Measurements from ENCODE around the gene ANKRD44.

ANKRD44 gene

DNA sequence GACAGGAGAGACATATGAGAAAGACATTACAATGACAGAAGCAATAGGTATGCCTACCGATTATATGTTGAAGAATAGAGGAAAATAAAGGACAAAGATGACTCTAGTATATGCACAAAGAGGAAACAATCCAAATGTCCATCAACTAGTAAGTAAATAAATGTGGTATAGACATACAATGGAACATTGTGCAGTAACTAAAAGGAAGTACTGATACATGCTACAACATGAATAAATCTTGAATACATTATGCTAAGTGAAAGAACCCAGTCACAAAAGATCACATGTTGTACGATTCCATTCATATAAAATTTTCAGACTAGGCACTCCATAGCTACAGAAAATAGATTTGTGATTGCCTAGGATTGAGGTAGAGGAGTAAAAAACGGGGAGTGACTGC is 355.5 kb downstream of the ANKRD44 start:
- no peak for DNase-seq (ENCODE audit: low read depth)
- no peak overlapping the region for H3K4me3 ChIP-seq (ENCODE audit: low read length)
- TF ChIP-seq, protein P1, sequence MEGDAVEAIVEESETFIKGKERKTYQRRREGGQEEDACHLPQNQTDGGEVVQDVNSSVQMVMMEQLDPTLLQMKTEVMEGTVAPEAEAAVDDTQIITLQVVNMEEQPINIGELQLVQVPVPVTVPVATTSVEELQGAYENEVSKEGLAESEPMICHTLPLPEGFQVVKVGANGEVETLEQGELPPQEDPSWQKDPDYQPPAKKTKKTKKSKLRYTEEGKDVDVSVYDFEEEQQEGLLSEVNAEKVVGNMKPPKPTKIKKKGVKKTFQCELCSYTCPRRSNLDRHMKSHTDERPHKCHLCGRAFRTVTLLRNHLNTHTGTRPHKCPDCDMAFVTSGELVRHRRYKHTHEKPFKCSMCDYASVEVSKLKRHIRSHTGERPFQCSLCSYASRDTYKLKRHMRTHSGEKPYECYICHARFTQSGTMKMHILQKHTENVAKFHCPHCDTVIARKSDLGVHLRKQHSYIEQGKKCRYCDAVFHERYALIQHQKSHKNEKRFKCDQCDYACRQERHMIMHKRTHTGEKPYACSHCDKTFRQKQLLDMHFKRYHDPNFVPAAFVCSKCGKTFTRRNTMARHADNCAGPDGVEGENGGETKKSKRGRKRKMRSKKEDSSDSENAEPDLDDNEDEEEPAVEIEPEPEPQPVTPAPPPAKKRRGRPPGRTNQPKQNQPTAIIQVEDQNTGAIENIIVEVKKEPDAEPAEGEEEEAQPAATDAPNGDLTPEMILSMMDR (conservative IDR thresholded peaks at IDR 0.05; ENCODE audit: low read depth, low read length): no peak

DNA sequence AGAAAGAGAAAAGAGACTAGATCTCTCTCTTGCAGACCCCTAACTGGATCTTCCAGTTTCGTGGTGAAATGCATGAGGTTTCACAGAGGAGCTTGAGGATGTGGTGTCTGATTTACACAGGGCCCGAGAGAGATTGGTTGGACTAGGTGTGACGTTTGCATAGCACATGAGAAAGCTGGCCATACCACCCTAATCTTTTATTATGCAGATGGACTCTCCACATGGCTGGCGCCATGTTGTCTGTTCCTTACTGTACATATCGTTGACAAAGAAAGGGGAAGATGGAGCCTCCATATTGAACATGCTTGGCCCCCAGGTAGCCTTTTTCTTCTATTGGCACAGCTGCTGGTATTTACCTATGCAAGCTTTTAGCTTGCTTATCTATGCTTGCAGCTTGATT is 356.6 kb downstream of the ANKRD44 start:
- TF ChIP-seq, protein P1 (conservative IDR thresholded peaks at IDR 0.05; ENCODE audit: low read depth, low read length): no peak
- no peak overlapping the region for H3K4me3 ChIP-seq (ENCODE audit: low read length)
- DNase-seq (ENCODE audit: low read depth): no peak

DNA sequence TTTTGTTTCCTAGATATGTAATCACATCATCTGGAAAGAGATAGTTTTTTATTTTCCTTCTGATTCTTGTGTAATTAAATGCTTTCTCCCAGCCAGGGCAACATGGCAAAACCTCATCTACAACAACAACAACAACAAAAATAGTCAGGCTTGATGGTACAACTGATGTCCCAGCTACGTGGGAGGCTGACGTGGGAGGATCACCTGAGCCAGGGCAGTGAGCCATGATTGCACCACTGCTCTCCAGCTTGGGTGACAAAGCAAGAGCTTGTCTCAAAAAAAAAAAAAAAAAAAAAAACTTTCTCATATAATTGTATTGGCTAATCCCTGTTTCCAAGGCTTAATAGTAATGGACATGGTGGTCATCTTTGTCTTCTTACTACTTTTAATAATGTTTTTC is 357.6 kb downstream of the ANKRD44 start:
- H3K4me3 ChIP-seq (ENCODE audit: low read length): no peak overlapping the region
- DNase-seq (ENCODE audit: low read depth): no peak
- TF ChIP-seq, protein P1 (conservative IDR thresholded peaks at IDR 0.05; ENCODE audit: low read depth, low read length): no peak

DNA sequence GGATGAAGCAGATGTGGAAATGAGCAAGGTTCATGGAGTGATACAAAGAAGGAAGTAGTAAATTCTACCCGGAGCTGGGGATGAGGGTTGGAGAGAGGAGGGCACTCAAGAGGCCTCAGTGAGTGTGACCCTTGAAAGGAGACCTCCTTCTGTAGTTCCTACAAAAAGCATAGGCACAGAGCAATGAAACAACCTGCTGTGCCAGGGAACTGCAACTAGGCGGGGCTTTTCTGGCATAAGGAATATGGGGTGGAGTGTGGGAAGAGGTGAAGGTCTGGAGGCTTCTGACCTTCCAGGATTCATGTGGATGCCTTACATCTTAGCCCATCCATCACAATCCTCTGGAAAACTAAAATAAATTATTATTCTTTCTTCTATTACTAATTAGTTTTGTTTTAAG is 358.6 kb downstream of the ANKRD44 start:
- DNase-seq (ENCODE audit: low read depth): no peak
- H3K4me3 ChIP-seq (ENCODE audit: low read length): no peak overlapping the region
- TF ChIP-seq, protein P1 (conservative IDR thresholded peaks at IDR 0.05; ENCODE audit: low read depth, low read length): no peak

DNA sequence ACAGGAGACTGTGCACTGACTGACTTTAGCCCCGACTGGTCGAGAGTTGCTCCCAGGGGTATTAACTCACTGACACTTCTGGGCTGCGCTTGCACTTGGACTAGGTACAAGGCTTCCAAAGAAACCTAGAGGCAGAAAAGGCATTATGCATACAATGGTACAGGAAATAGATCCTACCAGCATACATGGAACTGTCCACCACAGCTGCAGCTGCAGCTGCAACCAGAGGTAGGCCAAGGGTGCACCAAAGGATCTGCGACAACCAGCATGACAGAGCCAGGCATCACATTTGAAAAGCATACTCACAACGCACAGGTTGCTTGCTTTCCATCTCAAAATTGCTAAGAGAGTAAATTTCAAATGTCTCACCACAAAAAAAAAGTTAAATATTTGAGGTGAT is 361.5 kb downstream of the ANKRD44 start:
- TF ChIP-seq, protein P1 (conservative IDR thresholded peaks at IDR 0.05; ENCODE audit: low read depth, low read length): no peak
- no peak overlapping the region for H3K4me3 ChIP-seq (ENCODE audit: low read length)
- DNase-seq (ENCODE audit: low read depth): no peak

DNA sequence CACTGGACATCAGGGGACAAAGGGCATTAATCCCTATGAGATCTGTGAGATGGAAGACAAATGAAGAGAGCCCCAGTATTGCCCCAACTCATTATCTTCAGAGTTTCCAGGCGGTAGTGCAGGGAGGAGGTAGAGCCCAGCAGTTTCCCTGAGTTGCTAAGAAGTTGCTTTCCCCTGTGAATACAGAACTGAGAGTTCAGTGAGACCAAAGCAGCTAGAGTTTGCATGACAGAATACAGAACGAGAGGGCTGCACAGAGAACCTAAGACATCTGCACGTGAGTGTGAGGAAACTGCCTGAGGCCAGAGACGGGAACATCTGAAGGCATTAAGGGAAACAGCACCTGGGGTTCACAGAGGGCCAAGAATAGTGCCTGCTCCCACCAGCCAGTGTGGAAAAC is 366.0 kb downstream of the ANKRD44 start:
- no peak for DNase-seq (ENCODE audit: low read depth)
- no peak overlapping the region for H3K4me3 ChIP-seq (ENCODE audit: low read length)
- TF ChIP-seq, protein P1 (conservative IDR thresholded peaks at IDR 0.05; ENCODE audit: low read depth, low read length): no peak

DNA sequence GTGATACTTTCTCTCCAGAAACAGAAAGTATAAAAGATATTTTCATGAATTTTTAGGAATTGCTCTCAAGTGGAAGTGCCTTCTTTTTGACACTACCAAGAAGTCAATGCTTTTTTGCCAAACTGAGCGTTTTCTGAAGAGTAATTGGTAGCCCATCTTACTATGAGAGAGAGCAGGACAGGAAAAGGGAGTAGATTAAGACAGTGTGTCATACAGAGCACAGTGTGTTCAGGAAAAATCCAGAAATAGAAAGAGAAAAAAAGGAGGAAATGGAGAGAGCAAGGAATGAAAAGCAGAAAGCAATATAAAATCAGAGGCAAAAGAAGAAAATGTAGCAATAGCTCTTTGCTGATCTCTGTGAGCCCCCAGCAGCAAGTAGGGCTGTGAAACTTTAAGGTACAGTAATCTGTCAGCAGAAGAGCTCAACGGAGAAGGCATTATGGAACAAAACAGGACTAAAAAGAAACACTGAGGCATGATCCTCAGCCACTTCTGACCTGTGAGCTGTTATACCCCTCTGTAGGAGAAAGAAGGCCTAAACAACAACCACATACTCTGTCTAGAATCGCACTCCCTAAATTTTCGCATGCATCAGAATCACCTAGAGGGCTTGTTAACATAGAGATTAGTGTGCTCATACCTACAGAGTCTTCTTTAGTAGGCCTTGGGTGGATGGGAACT is 369.0 kb downstream of the ANKRD44 start:
- DNase-seq (ENCODE audit: low read depth): no peak
- TF ChIP-seq, protein P1 (conservative IDR thresholded peaks at IDR 0.05; ENCODE audit: low read depth, low read length): no peak
- no peak overlapping the region for H3K4me3 ChIP-seq (ENCODE audit: low read length)

All from retinal pigment epithelial cell (primary cell).